Activated CD8-positive, alpha-beta memory T cell treated with anti-CD3 and anti-CD28 coated beads for 24 hours (primary cell): ENCODE results near the gene INTS6L.

Experiments
- DNase-seq: peaks from one replicate; pipeline ENCODE4 v3.0.0-alpha.2; 2020

The INTS6L gene

GRCh38 chrX:135629342-135629741 lies 108.9 kb downstream of the INTS6L start:
- no peak for DNase-seq
